Transverse colon (tissue), 3 donors: ENCODE data around the gene CARM1.

Source experiments
- EP300 ChIP-seq: sonication (generic); formaldehyde crosslinking; IDR thresholded peaks from one replicate; pipeline ENCODE4 v1.6.1; 2017; ENCODE audit warnings: antibody characterized with exemption, low read depth
- POLR2A ChIP-seq: fragments of 450-650 bp; IDR thresholded peaks from one replicate; pipeline ENCODE4 v1.6.1; 2016; ENCODE audit warnings: antibody characterized with exemption, mild to moderate bottlenecking, moderate library complexity
- TF ChIP-seq, protein P1 (sequence below), 5 experiments: fragments of 200-600 bp in 3 of 5; fragments of 450-650 bp in 2 of 5; sonication (generic) in 3 of 5; IDR thresholded peaks; 1 replicate in 2 of 5; 2 replicates in 3 of 5; pipeline ENCODE4 v1.5.1; 2016 to 2017; ENCODE audit warnings: antibody characterized with exemption in 5 of 5, inconsistent platforms in 3 of 5, mild to moderate bottlenecking in 2 of 5, moderate library complexity in 1 of 5

DNA sequence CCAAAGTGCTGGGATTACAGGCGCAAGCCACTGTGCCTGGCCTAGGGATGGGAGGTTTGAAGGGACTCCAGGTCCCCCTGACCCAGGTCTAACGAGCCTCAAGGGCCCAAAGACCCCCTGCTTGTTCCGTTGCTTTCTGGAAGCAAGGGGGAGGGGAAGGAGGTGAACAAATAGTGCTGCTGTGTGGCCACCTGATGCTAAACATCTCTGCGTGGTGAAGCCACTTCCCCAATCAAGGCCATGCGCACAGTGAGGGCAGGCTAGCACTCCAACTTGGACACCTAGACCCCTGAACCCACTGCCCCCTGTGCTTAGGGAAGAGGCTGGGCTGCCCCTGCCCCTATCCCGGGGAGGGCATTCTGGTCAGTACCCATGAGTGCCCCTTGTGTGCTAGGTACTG, 24.0 kb downstream of the CARM1 start:
- TF ChIP-seq POLR2A, result no peak
- no peak for TF ChIP-seq EP300
- TF ChIP-seq, protein P1, sequence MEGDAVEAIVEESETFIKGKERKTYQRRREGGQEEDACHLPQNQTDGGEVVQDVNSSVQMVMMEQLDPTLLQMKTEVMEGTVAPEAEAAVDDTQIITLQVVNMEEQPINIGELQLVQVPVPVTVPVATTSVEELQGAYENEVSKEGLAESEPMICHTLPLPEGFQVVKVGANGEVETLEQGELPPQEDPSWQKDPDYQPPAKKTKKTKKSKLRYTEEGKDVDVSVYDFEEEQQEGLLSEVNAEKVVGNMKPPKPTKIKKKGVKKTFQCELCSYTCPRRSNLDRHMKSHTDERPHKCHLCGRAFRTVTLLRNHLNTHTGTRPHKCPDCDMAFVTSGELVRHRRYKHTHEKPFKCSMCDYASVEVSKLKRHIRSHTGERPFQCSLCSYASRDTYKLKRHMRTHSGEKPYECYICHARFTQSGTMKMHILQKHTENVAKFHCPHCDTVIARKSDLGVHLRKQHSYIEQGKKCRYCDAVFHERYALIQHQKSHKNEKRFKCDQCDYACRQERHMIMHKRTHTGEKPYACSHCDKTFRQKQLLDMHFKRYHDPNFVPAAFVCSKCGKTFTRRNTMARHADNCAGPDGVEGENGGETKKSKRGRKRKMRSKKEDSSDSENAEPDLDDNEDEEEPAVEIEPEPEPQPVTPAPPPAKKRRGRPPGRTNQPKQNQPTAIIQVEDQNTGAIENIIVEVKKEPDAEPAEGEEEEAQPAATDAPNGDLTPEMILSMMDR (IDR thresholded peaks at IDR 0.05), result no peak
